Panc1 (cell line): ENCODE measurements around the gene CEBPZ. TPM values are rescaled to one million over a fixed set of nuclear protein-coding genes. Genes with fewer than 3 reads are reported as not detected.
"Not testable (repeated sequence)": the region's sequence is repeated elsewhere in the genome, so short reads cannot be mapped to it uniquely, and the experiment has no call there.

Experiments
- ATAC-seq: fragments of 200-7000 bp; cut with Tn5 transposase; 2 replicates; pipeline ENCODE4 v1.9.1; 2020; ENCODE audit warnings: mild to moderate bottlenecking, moderate library complexity
- BruUV-seq: library from RNA; stranded (reverse); fragments of 400-500 nt; replicated peaks from 2 replicates; lab custom pipeline; 2021; lab: Mats Ljungman, UMichigan
- CTCF ChIA-PET: fragments of 300-600 bp; sonication (Branson Sonifier 250); formaldehyde crosslinking; loops from one replicate; lab custom pipeline; 2022; ENCODE audit warnings: antibody characterized with exemption; lab: Charles Lee
- POLR2A ChIA-PET: fragments of 300-600 bp; sonication (Branson Sonifier 250); formaldehyde crosslinking; loops from one replicate; lab custom pipeline; 2022; ENCODE audit warnings: antibody characterized with exemption; lab: Charles Lee
- DNase-seq: peaks from one replicate; pipeline ENCODE4 v3.0.0-alpha.2; 2010; ENCODE audit warnings: low read depth, low spot score
- H3K27ac ChIP-seq: 2 replicates; pipeline ENCODE4 v1.5.1; 2011; ENCODE audit warnings: mild to moderate bottlenecking, low read length, inconsistent platforms
- H3K27me3 ChIP-seq: fragments of 200-500 bp; sonication (Bioruptor generic); 2 replicates; pipeline ENCODE4 v1.6.0; 2014; ENCODE audit warnings: low read length, inconsistent platforms; ENCODE audit not compliant: control insufficient read depth, insufficient read depth
- H3K36me3 ChIP-seq: fragments of 200-500 bp; sonication (Bioruptor generic); 2 replicates; pipeline ENCODE4 v1.5.1; 2014; ENCODE audit warnings: inconsistent platforms, mild to moderate bottlenecking, low read length, moderate library complexity; ENCODE audit not compliant: control insufficient read depth, insufficient read depth
- H3K4me1 ChIP-seq: 2 replicates; pipeline ENCODE4 v1.5.1; 2011; ENCODE audit warnings: inconsistent platforms, mild to moderate bottlenecking, low read length, moderate library complexity; ENCODE audit not compliant: control insufficient read depth, insufficient read depth
- H3K4me3 ChIP-seq, 2 experiments: 2 replicates each; pipeline ENCODE4 v1.5.1; 2011 to 2012; ENCODE audit warnings: low read depth in 2 of 2, low read length in 2 of 2, mild to moderate bottlenecking in 2 of 2, inconsistent platforms in 1 of 2, moderate library complexity in 1 of 2
- H3K9me3 ChIP-seq: fragments of 200-500 bp; sonication (Bioruptor generic); 2 replicates; pipeline ENCODE4 v1.5.1; 2014; ENCODE audit warnings: low read depth, mild to moderate bottlenecking, inconsistent platforms, low read length, moderate library complexity; ENCODE audit not compliant: control insufficient read depth, insufficient read depth
- POLR2AphosphoS5 ChIP-seq: IDR thresholded peaks from 2 replicates; pipeline ENCODE4 v1.6.1; 2012; ENCODE audit warnings: mild to moderate bottlenecking, low read depth, low read length, moderate library complexity
- SIN3A ChIP-seq: IDR thresholded peaks from 2 replicates; pipeline ENCODE4 v1.6.1; 2012; ENCODE audit warnings: low read depth, mild to moderate bottlenecking, low read length, moderate library complexity, borderline replicate concordance; ENCODE audit not compliant: insufficient read depth
- TCF7L2 ChIP-seq: IDR thresholded peaks from 2 replicates; pipeline ENCODE4 v1.6.1; 2011; ENCODE audit warnings: mild to moderate bottlenecking, low read depth, low read length, inconsistent platforms
- in situ Hi-C: cut with HindIII; loops from 2 replicates; pipeline ENCODE4 v1.10.0; 2016; ENCODE audit warnings: low sequenced_read_pairs, low pct_unique_long_range_greater_than_20kb
- intact Hi-C: fragments of 100-400 bp; cut with micrococcal nuclease; formaldehyde crosslinking; loops from one replicate; pipeline ENCODE4 v1.10.0; 2022; ENCODE audit not compliant: unreplicated experiment
- total RNA-seq: library from RNA; stranded (reverse); gene quantifications from one replicate; pipeline ENCODE4 v1.2.1, GENCODE V29; 2021; ENCODE audit not compliant: unreplicated experiment
- TF ChIP-seq, protein P1 (sequence below), 2 experiments: IDR thresholded peaks; 2 replicates each; pipeline ENCODE4 v1.6.1; 2011 to 2012; ENCODE audit warnings: low read depth in 2 of 2, control low read depth in 1 of 2, low read length in 1 of 2, mild to moderate bottlenecking in 1 of 2, moderate library complexity in 1 of 2; ENCODE audit not compliant: insufficient read depth in 1 of 2
- TF ChIP-seq, protein P2 (sequence below): fragments of 450-650 bp; IDR thresholded peaks from 2 replicates; pipeline ENCODE4 v1.5.1; 2017; ENCODE audit warnings: mild to moderate bottlenecking

Gene CEBPZ
- total RNA-seq, 1 experiment from 2014 or later = 63.8 TPM

DNA sequence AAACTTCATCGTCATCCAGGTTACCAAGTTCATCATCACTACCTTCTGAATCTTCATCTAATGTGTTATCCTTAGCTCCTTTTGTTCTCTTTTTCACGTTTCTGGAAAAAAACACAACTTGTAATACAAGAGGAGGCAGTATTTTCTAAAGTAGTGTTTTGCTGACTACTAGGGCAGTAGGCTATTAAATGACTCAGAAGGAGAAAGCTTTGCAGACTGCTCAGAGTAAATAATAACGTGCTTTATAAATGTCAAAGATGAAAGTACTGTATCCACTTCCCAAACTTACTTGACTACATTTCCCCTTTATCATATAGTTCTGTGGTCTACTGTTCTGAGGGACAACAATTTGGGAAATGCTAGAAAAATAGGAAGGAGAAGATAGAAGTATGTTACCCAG lies 19.5 kb downstream of the CEBPZ start:
- ATAC-seq (no peak), DNase-seq (no peak)
- CTCF ChIA-PET = no interaction called here
- Histone ChIP-seq H3K9me3 (peaks cover 6% of the 10 kb centered on the region; the same call in 1 of the 2 replicates), H3K4me1 (no peaks in the 10 kb centered on the region), H3K27me3 (no peaks in the 10 kb centered on the region), H3K27ac (no peak overlapping the region), H3K36me3 (peaks cover 64% of the 10 kb centered on the region), H3K4me3 (no peak overlapping the region)
- POLR2A ChIA-PET = no interaction called here
- TF ChIP-seq, protein P1, sequence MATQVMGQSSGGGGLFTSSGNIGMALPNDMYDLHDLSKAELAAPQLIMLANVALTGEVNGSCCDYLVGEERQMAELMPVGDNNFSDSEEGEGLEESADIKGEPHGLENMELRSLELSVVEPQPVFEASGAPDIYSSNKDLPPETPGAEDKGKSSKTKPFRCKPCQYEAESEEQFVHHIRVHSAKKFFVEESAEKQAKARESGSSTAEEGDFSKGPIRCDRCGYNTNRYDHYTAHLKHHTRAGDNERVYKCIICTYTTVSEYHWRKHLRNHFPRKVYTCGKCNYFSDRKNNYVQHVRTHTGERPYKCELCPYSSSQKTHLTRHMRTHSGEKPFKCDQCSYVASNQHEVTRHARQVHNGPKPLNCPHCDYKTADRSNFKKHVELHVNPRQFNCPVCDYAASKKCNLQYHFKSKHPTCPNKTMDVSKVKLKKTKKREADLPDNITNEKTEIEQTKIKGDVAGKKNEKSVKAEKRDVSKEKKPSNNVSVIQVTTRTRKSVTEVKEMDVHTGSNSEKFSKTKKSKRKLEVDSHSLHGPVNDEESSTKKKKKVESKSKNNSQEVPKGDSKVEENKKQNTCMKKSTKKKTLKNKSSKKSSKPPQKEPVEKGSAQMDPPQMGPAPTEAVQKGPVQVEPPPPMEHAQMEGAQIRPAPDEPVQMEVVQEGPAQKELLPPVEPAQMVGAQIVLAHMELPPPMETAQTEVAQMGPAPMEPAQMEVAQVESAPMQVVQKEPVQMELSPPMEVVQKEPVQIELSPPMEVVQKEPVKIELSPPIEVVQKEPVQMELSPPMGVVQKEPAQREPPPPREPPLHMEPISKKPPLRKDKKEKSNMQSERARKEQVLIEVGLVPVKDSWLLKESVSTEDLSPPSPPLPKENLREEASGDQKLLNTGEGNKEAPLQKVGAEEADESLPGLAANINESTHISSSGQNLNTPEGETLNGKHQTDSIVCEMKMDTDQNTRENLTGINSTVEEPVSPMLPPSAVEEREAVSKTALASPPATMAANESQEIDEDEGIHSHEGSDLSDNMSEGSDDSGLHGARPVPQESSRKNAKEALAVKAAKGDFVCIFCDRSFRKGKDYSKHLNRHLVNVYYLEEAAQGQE (IDR thresholded peaks at IDR 0.05; ENCODE audit: insufficient read depth in 1 of 2, low read depth in 2 of 2, low read length in 1 of 2) = no peak
- TF ChIP-seq POLR2AphosphoS5 = no peak
- TF ChIP-seq TCF7L2 = no peak
- TF ChIP-seq SIN3A = no peak
- TF ChIP-seq, protein P2, sequence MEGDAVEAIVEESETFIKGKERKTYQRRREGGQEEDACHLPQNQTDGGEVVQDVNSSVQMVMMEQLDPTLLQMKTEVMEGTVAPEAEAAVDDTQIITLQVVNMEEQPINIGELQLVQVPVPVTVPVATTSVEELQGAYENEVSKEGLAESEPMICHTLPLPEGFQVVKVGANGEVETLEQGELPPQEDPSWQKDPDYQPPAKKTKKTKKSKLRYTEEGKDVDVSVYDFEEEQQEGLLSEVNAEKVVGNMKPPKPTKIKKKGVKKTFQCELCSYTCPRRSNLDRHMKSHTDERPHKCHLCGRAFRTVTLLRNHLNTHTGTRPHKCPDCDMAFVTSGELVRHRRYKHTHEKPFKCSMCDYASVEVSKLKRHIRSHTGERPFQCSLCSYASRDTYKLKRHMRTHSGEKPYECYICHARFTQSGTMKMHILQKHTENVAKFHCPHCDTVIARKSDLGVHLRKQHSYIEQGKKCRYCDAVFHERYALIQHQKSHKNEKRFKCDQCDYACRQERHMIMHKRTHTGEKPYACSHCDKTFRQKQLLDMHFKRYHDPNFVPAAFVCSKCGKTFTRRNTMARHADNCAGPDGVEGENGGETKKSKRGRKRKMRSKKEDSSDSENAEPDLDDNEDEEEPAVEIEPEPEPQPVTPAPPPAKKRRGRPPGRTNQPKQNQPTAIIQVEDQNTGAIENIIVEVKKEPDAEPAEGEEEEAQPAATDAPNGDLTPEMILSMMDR = no peak
- BruUV-seq = no TSS peak
- intact Hi-C loops = no loop called here
- in situ Hi-C loops = no loop called here

DNA sequence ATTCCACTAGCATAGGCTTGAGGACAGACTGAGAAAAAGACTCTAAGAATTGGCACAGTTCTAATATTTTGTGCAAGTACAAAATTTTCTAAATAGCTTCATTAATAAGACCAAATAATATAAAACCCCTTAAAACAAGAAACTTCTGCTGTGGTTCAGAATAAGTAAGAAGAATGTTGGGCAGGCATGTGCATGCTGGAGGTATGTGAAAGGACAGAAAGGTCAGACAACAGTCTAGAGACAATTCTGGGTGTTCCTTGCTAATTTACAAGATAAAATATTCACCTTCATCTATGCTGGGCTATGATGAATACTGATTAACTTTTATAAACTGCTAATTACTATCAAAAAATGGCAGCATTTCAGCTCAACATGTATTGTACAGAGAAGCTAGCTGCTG lies 20.2 kb downstream of the CEBPZ start:
- Histone ChIP-seq H3K27me3 (no peaks in the 10 kb centered on the region), H3K4me3 (no peak overlapping the region), H3K4me1 (no peaks in the 10 kb centered on the region), H3K9me3 (peaks cover 6% of the 10 kb centered on the region; the same call in 1 of the 2 replicates), H3K36me3 (peaks cover 57% of the 10 kb centered on the region), H3K27ac (no peak overlapping the region)
- ChIA-PET CTCF (no interaction called here), POLR2A (no interaction called here)
- BruUV-seq = no TSS peak
- no peak for TF ChIP-seq TCF7L2
- no peak for DNase-seq
- intact Hi-C loops = no loop called here
- in situ Hi-C loops = no loop called here
- ATAC-seq = no peak

DNA sequence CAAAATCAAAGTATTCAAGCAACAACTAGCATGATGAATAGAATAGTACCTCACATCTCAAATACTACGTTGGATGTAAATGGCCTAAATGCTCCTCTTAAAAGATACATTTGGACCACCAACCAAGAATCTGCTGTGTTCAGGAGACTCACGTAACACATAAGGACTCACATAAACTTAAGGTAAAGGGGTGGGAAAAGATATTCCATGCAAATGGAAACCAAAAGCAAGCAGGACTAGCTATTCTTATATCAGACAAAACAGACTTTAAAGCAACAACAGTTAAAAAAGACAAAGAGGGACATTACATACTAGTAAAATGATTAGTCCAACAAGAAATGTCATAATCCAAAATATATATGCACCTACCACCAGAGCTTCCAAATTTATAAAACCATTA lies 24.6 kb downstream of the CEBPZ start:
- CTCF ChIA-PET = not testable (repeated sequence)

More for the DNA sequence above, 24.6 kb downstream of the CEBPZ start:
- H3K27ac ChIP-seq, H3K27me3 ChIP-seq, intact Hi-C loops, BruUV-seq, H3K4me1 ChIP-seq, H3K4me3 ChIP-seq, DNase-seq, POLR2A ChIA-PET, in situ Hi-C loops, ATAC-seq: not testable (repeated sequence)
- H3K9me3 ChIP-seq = peaks cover 11% of the 10 kb centered on the region; the same call in 1 of the 2 replicates
- H3K36me3 ChIP-seq = peaks cover 43% of the 10 kb centered on the region
